ENCODE data around the gene HSF5. TPM values are rescaled to one million over a fixed set of nuclear protein-coding genes. Genes with fewer than 3 reads are reported as not detected.

Gene HSF5
- total and polyA plus RNA-seq, 2 of the 13 experiments (the other 11 are each of a cell fraction or from before 2014, with no cell fraction given), result not detected

DNA sequence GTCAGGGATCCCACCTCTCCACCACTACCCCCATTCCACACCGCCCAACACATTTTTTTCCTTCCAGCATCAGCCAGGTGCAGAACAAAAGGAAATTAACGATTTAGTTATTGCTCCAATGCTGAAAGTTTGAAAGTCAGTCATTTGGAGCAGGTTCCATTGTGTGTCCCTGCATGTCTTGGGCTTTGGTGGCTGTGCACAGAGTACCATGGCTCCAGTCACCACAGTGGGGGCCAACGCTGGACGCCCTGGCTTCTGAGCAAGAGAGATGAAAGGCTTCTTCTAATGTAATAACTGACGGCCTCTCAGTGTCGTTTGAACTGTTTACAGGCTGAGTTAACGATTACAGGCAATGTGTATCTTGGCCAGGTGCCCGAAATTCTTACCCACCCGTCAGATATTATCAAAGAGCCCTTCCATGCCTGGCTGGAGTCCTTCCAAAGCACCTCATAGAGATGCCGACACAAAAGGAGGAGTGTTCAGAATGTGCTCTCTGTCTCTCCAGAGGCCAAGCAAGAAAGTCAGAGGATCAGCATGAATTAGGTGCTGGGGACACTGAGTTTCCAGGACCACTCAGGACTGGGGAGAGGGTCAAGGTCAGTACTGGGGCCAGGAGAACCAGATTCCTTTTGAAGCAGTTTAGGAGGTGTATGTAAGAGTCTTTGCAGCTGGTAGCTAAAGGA is 96.8 kb downstream of the HSF5 start (continued):
- peak; percentile 100 for TF ChIP-seq AHDC1 (CRISPR knock-in tag; IDR thresholded peaks at IDR 0.05; ENCODE audit: borderline replicate concordance)
- peak; percentile 88 for TF ChIP-seq NR0B2 (CRISPR knock-in tag; IDR thresholded peaks at IDR 0.05)
- TF ChIP-seq, protein P1, sequence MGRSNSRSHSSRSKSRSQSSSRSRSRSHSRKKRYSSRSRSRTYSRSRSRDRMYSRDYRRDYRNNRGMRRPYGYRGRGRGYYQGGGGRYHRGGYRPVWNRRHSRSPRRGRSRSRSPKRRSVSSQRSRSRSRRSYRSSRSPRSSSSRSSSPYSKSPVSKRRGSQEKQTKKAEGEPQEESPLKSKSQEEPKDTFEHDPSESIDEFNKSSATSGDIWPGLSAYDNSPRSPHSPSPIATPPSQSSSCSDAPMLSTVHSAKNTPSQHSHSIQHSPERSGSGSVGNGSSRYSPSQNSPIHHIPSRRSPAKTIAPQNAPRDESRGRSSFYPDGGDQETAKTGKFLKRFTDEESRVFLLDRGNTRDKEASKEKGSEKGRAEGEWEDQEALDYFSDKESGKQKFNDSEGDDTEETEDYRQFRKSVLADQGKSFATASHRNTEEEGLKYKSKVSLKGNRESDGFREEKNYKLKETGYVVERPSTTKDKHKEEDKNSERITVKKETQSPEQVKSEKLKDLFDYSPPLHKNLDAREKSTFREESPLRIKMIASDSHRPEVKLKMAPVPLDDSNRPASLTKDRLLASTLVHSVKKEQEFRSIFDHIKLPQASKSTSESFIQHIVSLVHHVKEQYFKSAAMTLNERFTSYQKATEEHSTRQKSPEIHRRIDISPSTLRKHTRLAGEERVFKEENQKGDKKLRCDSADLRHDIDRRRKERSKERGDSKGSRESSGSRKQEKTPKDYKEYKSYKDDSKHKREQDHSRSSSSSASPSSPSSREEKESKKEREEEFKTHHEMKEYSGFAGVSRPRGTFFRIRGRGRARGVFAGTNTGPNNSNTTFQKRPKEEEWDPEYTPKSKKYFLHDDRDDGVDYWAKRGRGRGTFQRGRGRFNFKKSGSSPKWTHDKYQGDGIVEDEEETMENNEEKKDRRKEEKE (IDR thresholded peaks at IDR 0.05), result no peak
- TF ChIP-seq PHF8 (CRISPR knock-in tag; IDR thresholded peaks at IDR 0.05), result peak; percentile 65
- TF ChIP-seq ZSCAN25 (CRISPR knock-in tag; IDR thresholded peaks at IDR 0.05), result peak; percentile 56; the same call in 1 of the 2 replicates
- TF ChIP-seq, protein P2, sequence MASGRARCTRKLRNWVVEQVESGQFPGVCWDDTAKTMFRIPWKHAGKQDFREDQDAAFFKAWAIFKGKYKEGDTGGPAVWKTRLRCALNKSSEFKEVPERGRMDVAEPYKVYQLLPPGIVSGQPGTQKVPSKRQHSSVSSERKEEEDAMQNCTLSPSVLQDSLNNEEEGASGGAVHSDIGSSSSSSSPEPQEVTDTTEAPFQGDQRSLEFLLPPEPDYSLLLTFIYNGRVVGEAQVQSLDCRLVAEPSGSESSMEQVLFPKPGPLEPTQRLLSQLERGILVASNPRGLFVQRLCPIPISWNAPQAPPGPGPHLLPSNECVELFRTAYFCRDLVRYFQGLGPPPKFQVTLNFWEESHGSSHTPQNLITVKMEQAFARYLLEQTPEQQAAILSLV (CRISPR knock-in tag; IDR thresholded peaks at IDR 0.05; ENCODE audit: borderline replicate concordance), result peak; percentile 95
- peak; percentile 85 for TF ChIP-seq CCAR2 (optimal IDR thresholded peaks at IDR 0.05; ENCODE audit: low read depth, low read length)
- peak; percentile 77 for TF ChIP-seq ZNF3 (CRISPR knock-in tag; IDR thresholded peaks at IDR 0.05)
- TF ChIP-seq SATB2 (CRISPR knock-in tag; IDR thresholded peaks at IDR 0.05), result peak; percentile 76; the same call in 1 of the 2 replicates
- peak; percentile 91 for TF ChIP-seq NR2C2 (CRISPR knock-in tag; IDR thresholded peaks at IDR 0.05; ENCODE audit: borderline replicate concordance)
- TF ChIP-seq SIN3B (IDR thresholded peaks at IDR 0.05; ENCODE audit: low read length), result no peak
- no peak for TF ChIP-seq NFE2L1 (CRISPR knock-in tag; IDR thresholded peaks at IDR 0.05; ENCODE audit: borderline replicate concordance)
- TF ChIP-seq ZFP82 (CRISPR knock-in tag; IDR thresholded peaks at IDR 0.05; ENCODE audit: borderline replicate concordance), result no peak
- peak; percentile 100 for TF ChIP-seq TCF7 (IDR thresholded peaks at IDR 0.05; ENCODE audit: low read depth)
- peak; percentile 73 for TF ChIP-seq ZMYM2 (CRISPR knock-in tag; IDR thresholded peaks at IDR 0.05)
- TF ChIP-seq ZZZ3 (CRISPR knock-in tag; IDR thresholded peaks at IDR 0.05; ENCODE audit: borderline replicate concordance), result peak; percentile 83; the same call in 1 of the 2 replicates
- TF ChIP-seq RFX1 (IDR thresholded peaks at IDR 0.05), result no peak
- TF ChIP-seq HNF4A (CRISPR knock-in tag; IDR thresholded peaks at IDR 0.05), result peak; percentile 93
- peak; percentile 99 for TF ChIP-seq SOX13 (IDR thresholded peaks at IDR 0.05)
- TF ChIP-seq SOX13 (CRISPR knock-in tag; conservative IDR thresholded peaks at IDR 0.05 in 1 of 2, IDR thresholded peaks at IDR 0.05 in 1 of 2), result peak in 1 of 2 experiments; percentile 100; a peak in 2 of 4 replicates
- peak; percentile 66; the same call in 1 of the 2 replicates for TF ChIP-seq RAD21 (CRISPR knock-in tag; IDR thresholded peaks at IDR 0.05)

Data from HepG2 (cell line).